ENCODE results near the gene ADRB2.
"Not testable (repeated sequence)": the region's sequence is repeated elsewhere in the genome, so short reads cannot be mapped to it uniquely, and the experiment has no call there.

ADRB2 gene

GRCh38 chr5:148826053-148826738 lies at the start of gene ADRB2:
Gene ADRB2, plus strand, starts transcription at chr5:148826611. Its CDS starts 221 bp downstream, at chr5:148826832.
- peak; percentile 95 for FAIRE-seq
- peak; percentile 95 for DNase-seq (ENCODE audit: low spot score)

DNA sequence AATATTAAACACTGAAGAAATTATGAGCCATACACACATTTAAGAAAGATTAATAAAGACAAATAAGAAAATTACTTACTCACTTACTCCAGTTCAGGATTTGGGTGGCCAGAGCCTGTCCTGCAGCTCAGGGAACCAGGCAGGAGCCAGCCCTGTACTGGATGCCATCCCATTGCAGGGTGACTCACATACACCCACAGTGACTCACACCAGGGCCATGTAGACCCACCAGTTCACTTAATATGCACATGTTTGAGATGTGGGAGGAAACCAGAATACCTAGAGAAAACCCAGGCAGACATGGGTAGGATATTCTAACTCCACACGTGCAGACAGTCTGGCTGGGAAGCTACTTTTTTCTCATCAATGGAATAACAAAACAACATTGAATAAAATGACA lies 49.6 kb upstream of the ADRB2 start:
- DNase-seq (ENCODE audit: low spot score) (peak; percentile 95), FAIRE-seq (peak; percentile 90)

- DNase-seq (ENCODE audit: low spot score): no peak
- no peak for FAIRE-seq
These were observed 47.5 kb upstream of the ADRB2 start for GRCh38 chr5:148778882-148779281.

GRCh38 chr5:148780711-148781110 lies 45.7 kb upstream of the ADRB2 start:
- FAIRE-seq: no peak

GRCh38 chr5:148781766-148782165 lies 44.6 kb upstream of the ADRB2 start:
- DNase-seq (ENCODE audit: low spot score) (no peak), FAIRE-seq (no peak)

More at GRCh38 chr5:148780711-148781110, 45.7 kb upstream of the ADRB2 start:
- DNase-seq (ENCODE audit: low spot score): no peak

- DNase-seq (ENCODE audit: low spot score): no peak
- no peak for FAIRE-seq
These were observed 41.2 kb upstream of the ADRB2 start for GRCh38 chr5:148785223-148785622.

- FAIRE-seq (no peak), DNase-seq (ENCODE audit: low spot score) (no peak)
These were observed 40.0 kb upstream of the ADRB2 start for GRCh38 chr5:148786456-148786855.

DNA sequence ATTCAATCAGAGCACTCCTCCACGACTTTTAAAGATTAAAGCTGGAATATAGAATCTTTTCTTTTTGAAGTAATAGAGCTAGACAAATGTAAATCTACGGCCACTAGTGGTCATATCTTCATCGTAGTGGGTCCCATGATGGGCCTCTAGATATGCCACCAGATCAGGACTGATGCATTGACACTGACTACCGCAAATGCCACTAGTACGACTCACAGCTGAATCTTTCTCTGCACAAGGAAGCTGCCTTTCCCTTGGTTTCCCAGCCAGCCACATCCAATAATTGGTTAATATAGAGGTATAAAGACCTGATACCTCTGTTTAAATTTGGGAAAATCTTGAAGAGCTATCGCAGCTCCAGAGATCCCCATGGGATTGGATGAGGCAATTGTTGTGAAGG lies 37.8 kb upstream of the ADRB2 start:
- FAIRE-seq (no peak), DNase-seq (ENCODE audit: low spot score) (peak; percentile 41)

- no peak for FAIRE-seq
- no peak for DNase-seq (ENCODE audit: low spot score)
These were observed 35.7 kb upstream of the ADRB2 start for GRCh38 chr5:148790545-148791333.

- no peak for DNase-seq (ENCODE audit: low spot score)
- FAIRE-seq: no peak
These were observed 35.1 kb upstream of the ADRB2 start for GRCh38 chr5:148791334-148791667.

DNA sequence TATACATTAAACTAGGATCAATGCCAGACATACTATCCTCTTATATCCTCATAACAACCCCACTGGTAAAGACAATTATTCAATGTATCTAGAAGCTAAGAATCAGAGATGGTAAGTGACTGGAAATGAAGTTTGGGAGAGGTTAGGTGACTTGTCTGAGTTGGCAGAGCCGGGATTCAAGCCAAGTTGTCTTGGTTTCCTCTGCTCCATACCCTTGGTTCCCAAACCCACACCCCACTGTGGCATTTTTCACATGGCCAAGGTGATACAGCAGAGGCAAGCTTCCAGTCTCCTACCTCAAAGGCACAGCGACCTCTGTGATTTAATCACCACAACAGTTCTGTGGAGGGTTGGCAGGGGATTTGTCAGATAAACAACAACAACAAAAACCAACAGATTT lies 34.7 kb upstream of the ADRB2 start:
- DNase-seq (ENCODE audit: low spot score) (no peak), FAIRE-seq (no peak)

DNA sequence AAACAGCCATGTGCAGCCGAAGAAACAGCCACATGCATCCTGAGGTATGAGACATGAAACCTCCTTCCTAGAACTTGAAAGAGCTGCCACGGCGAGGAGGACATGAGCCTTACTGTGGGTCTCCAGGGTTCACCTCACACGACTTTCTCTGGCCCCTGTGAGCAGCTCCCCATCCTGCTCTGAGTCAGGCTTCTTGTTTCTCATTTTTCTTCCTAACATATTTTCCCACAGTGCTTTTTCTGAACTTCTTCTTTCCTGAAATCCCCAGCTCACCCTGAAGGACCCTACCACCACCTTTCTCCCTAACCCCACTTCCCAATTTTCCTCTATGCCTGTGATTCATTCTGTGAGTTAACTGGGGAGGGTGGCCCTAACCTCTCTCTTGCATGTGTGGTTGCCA lies 33.7 kb upstream of the ADRB2 start:
- DNase-seq (ENCODE audit: low spot score): no peak
- no peak for FAIRE-seq

- DNase-seq (ENCODE audit: low spot score) (no peak), FAIRE-seq (no peak)
These were observed 33.1 kb upstream of the ADRB2 start for GRCh38 chr5:148793261-148793660.

DNA sequence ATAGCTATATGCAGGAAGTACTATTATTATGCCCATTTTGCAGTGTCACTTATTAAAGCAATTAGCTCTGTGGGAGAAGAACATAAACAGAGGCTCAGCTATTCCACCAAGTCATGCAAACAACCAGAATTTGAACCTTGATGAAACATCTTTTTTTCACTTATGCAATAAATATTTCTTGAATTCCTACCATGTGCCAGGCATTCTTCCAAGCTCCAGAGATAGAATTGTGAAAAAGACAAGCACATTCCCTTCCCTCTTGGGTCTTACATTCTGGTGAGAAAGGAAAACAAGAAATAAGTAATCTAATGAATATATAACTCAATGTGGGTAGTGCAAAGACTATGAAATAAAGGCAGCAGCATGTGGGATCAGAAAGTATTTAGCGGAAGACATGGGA lies 32.1 kb upstream of the ADRB2 start:
- FAIRE-seq: no peak
- DNase-seq (ENCODE audit: low spot score): no peak

DNA sequence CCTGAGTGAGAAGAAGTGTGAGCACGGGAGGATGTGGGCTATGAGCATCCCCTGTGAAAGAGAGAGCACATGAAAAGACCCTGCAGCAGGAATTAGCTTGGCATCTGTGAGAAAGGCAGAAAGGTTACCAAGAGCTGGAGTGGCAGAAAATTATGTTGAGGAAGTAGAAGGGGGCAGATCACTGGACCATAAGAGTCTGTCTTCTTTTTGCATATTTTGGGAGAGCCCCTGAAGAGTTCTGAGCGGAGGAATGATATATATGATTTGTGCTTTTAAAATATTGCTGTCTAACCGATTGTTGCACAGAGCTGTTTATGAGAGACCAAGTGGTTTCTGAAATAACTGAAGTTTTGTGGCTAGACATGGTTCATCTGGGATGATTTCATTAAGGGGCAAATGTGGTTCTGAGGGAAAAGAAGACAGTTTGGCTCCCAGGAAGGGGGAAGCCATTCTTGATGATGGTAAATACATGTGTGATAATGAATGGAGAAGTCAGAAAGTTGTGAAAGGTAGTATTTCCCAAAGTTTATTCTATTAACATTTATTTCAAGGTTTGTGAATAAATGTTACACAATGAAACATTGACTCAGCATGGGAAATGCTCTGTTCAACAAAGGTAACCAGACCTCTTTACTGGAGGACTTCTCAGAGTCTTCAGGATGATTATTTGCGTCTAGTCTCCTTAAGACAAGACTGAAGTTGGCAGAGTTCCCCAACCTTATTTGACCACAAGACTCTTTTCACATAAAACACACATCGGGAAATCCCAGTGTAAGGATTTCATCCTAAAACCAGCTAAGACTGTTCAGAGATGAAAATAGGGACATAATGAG lies 31.5 kb upstream of the ADRB2 start:
- DNase-seq (ENCODE audit: low spot score) (no peak), FAIRE-seq (no peak)

- FAIRE-seq: no peak
These were observed 29.5 kb upstream of the ADRB2 start for GRCh38 chr5:148796936-148797335.

DNA sequence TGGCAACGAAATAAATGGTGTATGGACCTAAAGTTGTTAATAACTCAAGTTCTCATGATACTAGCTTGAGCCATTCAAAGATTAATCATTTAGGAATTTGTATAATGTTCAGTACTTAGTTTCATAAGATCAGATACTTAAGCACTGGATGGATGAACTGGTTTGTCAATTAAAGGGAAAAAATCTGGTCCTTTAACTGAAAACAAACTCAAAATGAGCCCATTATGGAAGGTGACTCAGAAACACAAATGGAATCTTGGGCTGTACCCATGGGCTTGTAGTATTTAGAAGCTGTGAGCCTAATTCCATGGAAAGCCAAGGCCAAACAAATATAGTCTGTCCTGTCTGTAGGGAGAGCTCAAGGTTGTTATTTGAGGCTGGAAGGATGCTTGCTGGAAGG lies 27.6 kb upstream of the ADRB2 start:
- no peak for FAIRE-seq

More at GRCh38 chr5:148796936-148797335, 29.5 kb upstream of the ADRB2 start:
- no peak for DNase-seq (ENCODE audit: low spot score)

DNA sequence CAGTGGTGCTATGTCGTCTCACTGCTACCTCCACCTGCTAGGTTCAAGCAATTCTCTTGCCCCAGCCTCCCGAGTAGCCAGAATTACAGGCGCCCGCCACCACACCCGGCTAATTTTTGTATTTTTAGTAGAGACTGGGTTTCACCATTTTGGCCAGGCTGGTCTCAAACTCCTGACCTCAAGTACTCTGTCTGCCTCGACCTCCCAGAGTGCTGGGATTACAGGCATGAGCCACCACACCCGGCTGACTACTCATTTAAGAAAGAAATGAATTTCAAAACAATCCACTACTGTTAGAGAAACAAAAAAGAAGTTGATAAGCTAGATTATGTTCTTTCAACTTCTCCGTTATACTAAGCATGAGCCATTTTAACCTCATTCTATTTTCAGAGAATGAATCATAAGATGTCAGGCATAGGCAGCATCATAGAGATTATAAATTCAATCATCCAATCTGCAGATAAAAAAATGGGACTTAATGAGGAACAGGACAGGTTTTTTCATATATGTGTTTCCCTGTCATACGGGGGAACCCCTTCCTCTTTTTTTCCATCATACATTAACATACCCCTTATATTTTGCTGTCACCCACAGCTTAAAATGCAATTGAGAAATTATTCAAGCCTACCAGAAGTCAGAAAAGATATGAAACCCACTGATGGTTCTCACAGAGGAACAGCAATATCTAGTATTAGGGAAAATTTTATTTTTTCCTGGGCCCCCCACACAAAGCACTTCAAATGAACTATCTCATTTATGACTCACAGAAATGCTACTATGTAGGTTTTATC lies 26.5 kb upstream of the ADRB2 start:
- FAIRE-seq: no peak
- DNase-seq (ENCODE audit: low spot score): no peak

More for the DNA sequence above, 27.6 kb upstream of the ADRB2 start:
- DNase-seq (ENCODE audit: low spot score): no peak

DNA sequence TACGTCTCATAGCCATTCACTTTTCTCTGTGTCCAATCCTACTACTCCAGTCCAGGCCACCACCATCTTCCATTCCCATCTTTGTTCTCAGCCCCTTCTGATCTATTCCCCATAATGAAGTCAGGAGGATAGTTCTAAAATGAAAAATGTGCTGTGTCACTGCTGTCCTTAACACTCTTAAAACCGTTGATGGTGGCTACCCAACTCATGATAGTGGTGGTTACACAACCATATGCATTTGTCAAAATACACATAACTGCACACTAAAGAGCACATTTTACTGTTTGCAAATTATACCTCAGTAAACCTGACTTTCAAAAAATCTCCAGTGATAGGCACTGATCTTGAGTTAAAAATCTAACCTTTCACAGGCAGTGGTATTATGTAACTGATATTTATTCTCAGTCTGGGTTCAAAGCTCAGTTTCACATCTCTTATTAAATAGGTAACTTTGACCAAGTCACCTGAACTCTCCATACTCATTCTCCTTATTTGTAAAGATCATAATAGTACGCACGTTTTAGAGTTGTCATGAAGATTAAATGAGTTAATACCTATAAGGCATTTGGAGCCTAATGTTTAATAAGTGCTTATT lies 24.6 kb upstream of the ADRB2 start:
- DNase-seq (ENCODE audit: low spot score) (no peak), FAIRE-seq (peak; percentile 9)

GRCh38 chr5:148803451-148803850 lies 23.0 kb upstream of the ADRB2 start:
- FAIRE-seq; DNase-seq (ENCODE audit: low spot score): not testable (repeated sequence)

DNA sequence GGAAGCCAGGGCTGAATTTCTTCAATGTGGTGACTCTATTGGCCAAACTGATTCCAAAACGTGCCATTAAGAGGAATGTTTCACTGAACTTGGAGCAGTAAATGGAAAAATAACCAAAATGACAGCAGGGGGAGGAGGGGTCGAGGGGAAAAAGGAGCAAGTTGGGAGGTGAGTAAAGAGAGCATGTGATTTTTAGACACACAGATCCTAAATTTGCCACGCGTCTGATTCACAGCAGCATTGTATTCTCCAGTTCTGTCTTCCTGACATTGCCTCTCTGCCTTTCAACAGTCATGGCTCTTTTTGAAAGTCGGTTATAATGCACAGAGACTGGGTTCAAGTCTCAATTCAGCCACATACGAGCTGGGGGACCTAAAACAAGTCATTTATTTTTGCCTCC lies 22.0 kb upstream of the ADRB2 start:
- no peak for FAIRE-seq
- DNase-seq (ENCODE audit: low spot score): no peak
